ENCODE data around the gene IGF2R.

The IGF2R gene

GRCh38 chr6:160036790-160037206, 67.9 kb downstream of the IGF2R start:
- H3K9ac ChIP-seq: no peak overlapping the region
- no peaks in the 10 kb centered on the region for H3K4me1 ChIP-seq
- no peak for TF ChIP-seq CTCF (IDR thresholded peaks at IDR 0.05)
- no peak overlapping the region for H3K4me2 ChIP-seq (ENCODE audit: low read length)
- no peaks in the 10 kb centered on the region for H3K27me3 ChIP-seq (ENCODE audit: control insufficient read depth, insufficient read depth, low read length)
- H2AFZ ChIP-seq: no peak overlapping the region
- peaks cover 4% of the 10 kb centered on the region for H3K79me2 ChIP-seq
- no peaks in the 10 kb centered on the region for H3K36me3 ChIP-seq (ENCODE audit: control insufficient read depth, insufficient read depth, low read length)
- H3K27ac ChIP-seq: no peak overlapping the region
- no peaks in the 10 kb centered on the region for H3K9me3 ChIP-seq (ENCODE audit: control insufficient read depth, low read length)
- no peak overlapping the region for H3K4me3 ChIP-seq (ENCODE audit: low read depth, low read length)

GRCh38 chr6:160038479-160038878, 69.6 kb downstream of the IGF2R start:
- no peak overlapping the region for H3K27ac ChIP-seq
- no peak overlapping the region for H3K9ac ChIP-seq
- H3K9me3 ChIP-seq (ENCODE audit: control insufficient read depth, low read length): no peaks in the 10 kb centered on the region
- H3K4me2 ChIP-seq (ENCODE audit: low read length): no peak overlapping the region
- H3K36me3 ChIP-seq (ENCODE audit: control insufficient read depth, insufficient read depth, low read length): no peaks in the 10 kb centered on the region
- no peak for TF ChIP-seq CTCF (IDR thresholded peaks at IDR 0.05)
- no peaks in the 10 kb centered on the region for H3K27me3 ChIP-seq (ENCODE audit: control insufficient read depth, insufficient read depth, low read length)
- no peaks in the 10 kb centered on the region for H3K4me1 ChIP-seq
- no peak overlapping the region for H3K4me3 ChIP-seq (ENCODE audit: low read depth, low read length)
- peaks cover 4% of the 10 kb centered on the region for H3K79me2 ChIP-seq
- no peak overlapping the region for H2AFZ ChIP-seq

- no peak overlapping the region for H3K4me3 ChIP-seq (ENCODE audit: low read depth, low read length)
- no peaks in the 10 kb centered on the region for H3K9me3 ChIP-seq (ENCODE audit: control insufficient read depth, low read length)
- H2AFZ ChIP-seq: no peak overlapping the region
- H3K27me3 ChIP-seq (ENCODE audit: control insufficient read depth, insufficient read depth, low read length): no peaks in the 10 kb centered on the region
- H3K79me2 ChIP-seq: peaks cover 4% of the 10 kb centered on the region
- no peak overlapping the region for H3K9ac ChIP-seq
- no peaks in the 10 kb centered on the region for H3K4me1 ChIP-seq
- no peak for TF ChIP-seq CTCF (IDR thresholded peaks at IDR 0.05)
- H3K27ac ChIP-seq: no peak overlapping the region
- H3K36me3 ChIP-seq (ENCODE audit: control insufficient read depth, insufficient read depth, low read length): no peaks in the 10 kb centered on the region
- no peak overlapping the region for H3K4me2 ChIP-seq (ENCODE audit: low read length)
Observed at GRCh38 chr6:160039441-160039840, 70.6 kb downstream of the IGF2R start.

GRCh38 chr6:160040055-160040454, 71.2 kb downstream of the IGF2R start:
- Histone ChIP-seq H3K36me3 (ENCODE audit: control insufficient read depth, insufficient read depth, low read length) (no peaks in the 10 kb centered on the region), H3K4me1 (no peaks in the 10 kb centered on the region), H3K4me2 (ENCODE audit: low read length) (no peak overlapping the region), H3K79me2 (peaks cover 4% of the 10 kb centered on the region), H2AFZ (no peak overlapping the region), H3K9ac (no peak overlapping the region), H3K4me3 (ENCODE audit: low read depth, low read length) (no peak overlapping the region), H3K27ac (no peak overlapping the region), H3K9me3 (ENCODE audit: control insufficient read depth, low read length) (no peaks in the 10 kb centered on the region), H3K27me3 (ENCODE audit: control insufficient read depth, insufficient read depth, low read length) (no peaks in the 10 kb centered on the region)
- no peak for TF ChIP-seq CTCF (IDR thresholded peaks at IDR 0.05)

GRCh38 chr6:160040527-160041264, 71.8 kb downstream of the IGF2R start:
- peaks cover 2% of the 10 kb centered on the region for H3K79me2 ChIP-seq
- no peaks in the 10 kb centered on the region for H3K9me3 ChIP-seq (ENCODE audit: control insufficient read depth, low read length)
- no peaks in the 10 kb centered on the region for H3K27me3 ChIP-seq (ENCODE audit: control insufficient read depth, insufficient read depth, low read length)
- H2AFZ ChIP-seq: no peak overlapping the region
- H3K4me2 ChIP-seq (ENCODE audit: low read length): no peak overlapping the region
- TF ChIP-seq CTCF (IDR thresholded peaks at IDR 0.05): no peak
- no peak overlapping the region for H3K4me3 ChIP-seq (ENCODE audit: low read depth, low read length)
- H3K36me3 ChIP-seq (ENCODE audit: control insufficient read depth, insufficient read depth, low read length): no peaks in the 10 kb centered on the region
- no peaks in the 10 kb centered on the region for H3K4me1 ChIP-seq
- H3K9ac ChIP-seq: no peak overlapping the region
- H3K27ac ChIP-seq: no peak overlapping the region

Data from parathyroid adenoma (tissue), 2 donors.